ENCODE measurements around the gene ATXN7L1. TPM values are rescaled to one million over a fixed set of nuclear protein-coding genes. Genes with fewer than 3 reads are reported as not detected.

The ATXN7L1 gene
- polyA plus RNA-seq, 3 donors, result 10.3 to 12.9 (median 11.4) TPM

GRCh38 chr7:105674200-105674920 is 202.0 kb downstream of the ATXN7L1 start:
- no peak for DNase-seq (ENCODE audit: extremely low read depth in 1 of 11, low read depth in 9 of 11, low spot score in 4 of 11)

- no peak for DNase-seq (ENCODE audit: extremely low read depth in 1 of 11, low read depth in 9 of 11, low spot score in 4 of 11)
Observed at GRCh38 chr7:105673367-105674084, 202.9 kb downstream of the ATXN7L1 start.

GRCh38 chr7:105672801-105673200 is 203.6 kb downstream of the ATXN7L1 start:
- DNase-seq (ENCODE audit: extremely low read depth in 1 of 11, low read depth in 9 of 11, low spot score in 4 of 11), result no peak

- no peak for DNase-seq (ENCODE audit: extremely low read depth in 1 of 11, low read depth in 9 of 11, low spot score in 4 of 11)
Observed at GRCh38 chr7:105666324-105666723, 210.1 kb downstream of the ATXN7L1 start.

DNA sequence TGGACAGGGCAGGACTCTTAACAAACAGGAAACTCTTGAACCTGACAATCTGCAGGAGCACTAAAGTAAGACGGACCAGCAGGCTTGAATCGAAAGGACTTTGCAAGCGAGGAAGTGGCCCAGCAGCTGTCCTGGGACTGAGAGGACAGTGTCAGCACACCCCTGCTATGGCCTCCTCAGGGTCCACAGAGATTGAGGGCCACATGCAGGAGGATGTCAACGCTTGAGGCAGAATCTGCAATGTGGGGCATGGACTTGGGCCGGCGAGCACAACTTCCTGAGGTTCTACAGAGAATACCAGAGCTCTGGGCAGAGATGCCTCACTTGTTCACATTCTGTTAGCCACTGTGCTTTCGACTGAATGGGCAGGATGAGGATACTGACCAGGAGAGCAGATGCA is 210.7 kb downstream of the ATXN7L1 start:
- no peak for DNase-seq (ENCODE audit: extremely low read depth in 1 of 11, low read depth in 9 of 11, low spot score in 4 of 11)

- no peak for DNase-seq (ENCODE audit: extremely low read depth in 1 of 11, low read depth in 9 of 11, low spot score in 4 of 11)
Observed at GRCh38 chr7:105664816-105665525, 211.4 kb downstream of the ATXN7L1 start.

GRCh38 chr7:105662998-105663397 is 213.4 kb downstream of the ATXN7L1 start:
- DNase-seq (ENCODE audit: extremely low read depth in 1 of 11, low read depth in 9 of 11, low spot score in 4 of 11), result no peak

DNA sequence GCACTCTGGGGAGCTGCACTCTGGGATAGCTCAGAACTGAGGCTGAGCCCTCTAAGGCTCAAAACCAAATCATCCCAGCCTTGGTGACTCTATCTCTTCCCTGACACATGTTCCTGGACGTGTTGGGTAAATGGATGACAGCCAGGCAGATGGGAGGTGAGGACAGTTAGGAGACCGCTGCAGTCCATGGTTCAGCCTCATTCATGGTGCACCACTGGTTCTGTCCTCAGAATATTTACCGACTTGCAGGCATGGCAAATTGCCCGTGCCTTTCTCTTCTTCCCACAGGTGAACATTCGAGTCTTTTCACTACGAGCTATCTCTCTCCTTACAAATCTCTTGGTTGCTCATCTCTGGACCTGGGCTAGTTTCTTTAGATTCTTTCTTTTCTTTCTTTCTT is 214.8 kb downstream of the ATXN7L1 start:
- DNase-seq (ENCODE audit: extremely low read depth in 1 of 11, low read depth in 9 of 11, low spot score in 4 of 11), result no peak

DNA sequence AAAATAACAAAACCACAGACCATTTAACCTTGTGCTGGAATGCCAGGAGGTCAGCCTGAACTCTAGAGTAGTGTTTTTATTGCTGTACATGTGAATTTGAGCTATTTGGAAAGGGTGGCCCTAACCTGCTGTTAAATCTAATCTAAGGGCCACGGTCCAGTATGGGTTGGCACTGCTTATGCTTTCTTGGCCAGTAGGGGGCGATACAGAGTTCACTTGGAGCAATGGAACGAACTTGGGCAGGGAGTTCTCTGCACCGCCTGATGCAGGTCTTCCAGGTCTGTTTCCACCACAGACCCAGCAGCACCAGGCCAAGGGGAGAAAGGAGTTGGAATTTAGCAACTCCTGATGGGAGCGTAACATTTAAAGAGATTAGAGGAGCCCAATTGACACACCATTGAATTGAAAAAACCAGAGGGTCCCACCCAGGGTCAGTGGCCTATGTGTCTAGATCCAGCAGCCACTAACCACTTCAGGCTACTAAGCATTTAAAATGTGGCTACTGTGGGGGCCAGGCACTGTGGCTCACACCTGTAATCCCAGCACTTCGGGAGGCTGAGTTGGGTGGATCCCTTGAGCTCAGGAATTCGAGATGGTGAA is 219.4 kb downstream of the ATXN7L1 start:
- DNase-seq (ENCODE audit: extremely low read depth in 1 of 11, low read depth in 9 of 11, low spot score in 4 of 11), result no peak

GRCh38 chr7:105655500-105656380 is 220.7 kb downstream of the ATXN7L1 start:
- DNase-seq (ENCODE audit: extremely low read depth in 1 of 11, low read depth in 9 of 11, low spot score in 4 of 11), result peak in 1 of 11 donors; percentile 39

DNA sequence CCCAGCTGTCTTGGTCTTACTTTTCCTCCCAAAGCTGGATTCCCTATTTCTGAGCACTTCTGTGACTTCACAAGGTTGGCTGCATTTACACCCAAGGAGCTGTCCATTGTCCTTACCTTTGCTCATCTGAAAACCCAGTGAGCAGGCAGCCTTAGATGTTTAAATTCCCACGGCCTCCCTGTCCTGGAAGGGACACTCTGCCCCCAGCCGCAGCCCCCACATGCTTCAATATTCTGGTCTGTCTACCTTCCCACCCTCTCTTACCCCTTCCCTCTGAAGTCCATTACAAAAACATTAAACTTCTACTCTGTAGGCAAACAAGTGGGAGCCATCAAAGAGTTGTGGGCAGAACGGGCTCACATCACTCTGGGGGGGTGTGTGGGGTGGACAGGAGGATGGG is 221.3 kb downstream of the ATXN7L1 start:
- DNase-seq (ENCODE audit: extremely low read depth in 1 of 11, low read depth in 9 of 11, low spot score in 4 of 11), result peak in 6 of 11 donors; percentile 59 to 83 (median 68)

DNA sequence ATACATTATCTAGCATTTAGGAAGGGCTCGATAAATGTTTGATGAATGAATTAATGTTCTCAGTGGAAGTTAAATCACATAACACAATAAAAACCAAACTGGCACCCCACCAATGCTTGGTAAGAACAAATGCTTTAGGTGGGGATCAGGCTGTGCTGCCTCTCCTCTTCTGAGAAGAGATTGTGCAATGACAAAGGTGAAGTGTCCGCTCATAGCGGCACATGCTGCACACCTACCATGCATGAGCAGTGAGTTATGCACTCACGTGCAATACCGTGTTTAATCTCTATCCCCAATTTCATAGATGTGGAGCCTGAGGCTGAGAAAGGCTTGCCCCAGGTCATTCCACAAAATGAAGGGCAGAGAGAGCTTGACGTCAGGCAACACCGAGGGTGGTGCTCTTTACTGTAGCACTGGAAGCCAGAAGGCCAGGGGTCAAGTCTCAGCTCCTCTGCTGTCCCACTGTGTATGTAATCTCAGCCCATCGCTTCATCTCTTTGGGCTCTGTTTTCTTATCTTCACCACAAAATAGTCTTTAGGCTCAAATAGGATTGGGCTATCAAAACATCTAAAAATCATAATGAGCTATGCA is 222.2 kb downstream of the ATXN7L1 start:
- no peak for DNase-seq (ENCODE audit: extremely low read depth in 1 of 11, low read depth in 9 of 11, low spot score in 4 of 11)

DNA sequence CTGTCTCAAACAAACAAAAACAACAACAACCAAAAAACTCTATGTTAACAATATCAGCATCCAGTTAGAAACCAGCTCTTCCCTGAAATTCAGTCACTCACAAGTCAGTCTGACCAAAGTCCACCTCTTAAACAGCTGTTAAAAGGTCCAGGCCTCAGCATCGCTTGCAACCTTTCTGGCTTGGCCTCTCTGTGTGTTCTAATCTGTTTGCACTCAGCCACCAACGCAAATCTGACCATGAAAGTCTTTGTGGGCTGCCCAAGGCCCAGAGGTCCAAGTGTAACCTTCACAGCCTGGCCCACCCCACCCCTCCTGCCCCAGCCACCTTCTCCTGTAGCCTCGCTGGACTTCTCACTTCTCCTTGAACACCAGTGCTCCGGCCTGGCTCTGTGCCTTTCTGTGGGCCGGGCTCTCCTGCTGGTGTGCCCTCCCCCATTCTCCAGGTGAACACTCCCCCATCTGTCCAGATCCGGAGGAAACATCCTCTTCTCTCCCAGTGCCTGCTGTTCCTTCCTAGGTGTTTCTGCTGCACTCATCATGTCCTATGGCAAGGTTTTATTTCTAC is 222.9 kb downstream of the ATXN7L1 start:
- DNase-seq (ENCODE audit: extremely low read depth in 1 of 11, low read depth in 9 of 11, low spot score in 4 of 11), result no peak

DNA sequence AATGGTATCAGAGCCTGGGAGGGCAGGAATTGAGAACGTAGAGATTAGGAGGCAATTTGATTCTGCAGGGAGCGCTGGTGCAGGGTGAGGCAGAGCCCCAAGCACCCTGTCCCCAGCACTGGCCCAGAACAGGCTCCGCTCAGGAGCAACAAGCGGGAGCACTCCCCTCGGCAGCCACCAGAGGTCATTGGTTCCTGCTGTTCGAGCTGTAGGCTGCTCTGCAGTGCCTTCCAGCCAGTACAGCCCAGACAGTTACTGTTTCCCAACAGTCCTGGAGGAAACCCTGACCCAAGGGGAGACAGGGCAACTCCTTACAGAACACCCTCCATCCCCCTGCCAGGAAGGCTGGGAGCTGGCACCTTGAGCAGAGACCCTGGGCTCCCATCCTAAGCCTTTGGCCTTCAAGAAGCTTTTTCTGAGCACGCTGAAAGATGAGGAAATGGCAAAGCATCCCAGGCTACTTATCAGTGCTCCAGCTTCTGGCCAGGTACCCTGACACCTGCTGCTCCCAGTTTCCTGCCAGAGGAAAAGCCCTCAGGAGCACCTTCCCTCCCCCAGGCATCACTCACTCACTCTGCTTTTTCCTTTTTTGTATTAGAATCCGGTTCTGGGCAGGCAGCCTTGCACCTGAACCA is 223.9 kb downstream of the ATXN7L1 start:
- DNase-seq (ENCODE audit: extremely low read depth in 1 of 11, low read depth in 9 of 11, low spot score in 4 of 11), result peak in 5 of 11 donors; percentile 41 to 60 (median 46)

DNA sequence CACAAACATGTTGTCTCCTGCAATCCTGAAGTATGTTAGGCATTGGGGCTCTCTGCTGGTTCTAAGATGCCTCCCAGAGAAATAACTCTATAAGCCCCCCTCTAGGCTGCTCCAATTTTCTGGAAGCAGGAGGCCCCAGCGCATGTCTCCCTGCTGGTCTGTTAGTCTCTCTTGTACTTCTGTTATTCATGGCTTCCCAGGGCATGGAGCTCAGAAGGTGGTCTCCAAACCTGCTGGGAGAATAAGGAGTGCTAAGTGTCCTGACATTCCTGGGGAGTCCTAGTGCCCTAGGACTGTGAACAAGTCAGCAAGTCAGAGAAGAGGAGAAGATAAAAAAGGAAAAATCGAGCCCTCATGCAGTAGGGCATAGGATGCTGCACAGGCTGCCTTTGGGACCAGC is 224.6 kb downstream of the ATXN7L1 start:
- DNase-seq (ENCODE audit: extremely low read depth in 1 of 11, low read depth in 9 of 11, low spot score in 4 of 11), result no peak

DNA sequence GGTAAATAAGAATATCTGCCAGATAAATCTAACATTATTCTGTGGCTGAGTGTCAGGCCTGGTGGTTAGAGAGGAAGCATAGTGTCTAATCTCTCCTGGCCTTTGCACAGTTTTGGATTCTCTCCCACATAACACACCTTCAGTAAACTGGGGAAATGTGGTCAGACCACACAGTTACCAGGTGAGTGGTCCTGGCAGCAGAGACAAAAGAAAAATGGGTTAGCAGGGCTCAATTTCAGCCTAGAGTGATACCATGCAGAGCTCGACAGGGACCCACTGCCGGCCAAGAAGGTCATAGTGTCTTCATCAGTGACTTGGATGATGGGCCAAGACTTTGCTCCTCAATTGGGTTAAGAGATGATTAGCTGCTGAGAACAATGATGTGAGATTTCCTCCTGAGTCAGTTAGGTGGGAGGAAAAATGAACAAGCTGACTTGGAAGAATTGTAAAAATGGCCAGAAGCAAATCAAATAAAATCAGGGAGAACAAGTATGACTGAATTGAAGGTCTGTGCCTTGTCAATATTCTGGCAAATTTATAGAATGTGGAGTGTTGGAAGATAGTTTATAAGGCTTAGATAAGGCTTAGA is 225.9 kb downstream of the ATXN7L1 start:
- DNase-seq (ENCODE audit: extremely low read depth in 1 of 11, low read depth in 9 of 11, low spot score in 4 of 11), result no peak

DNA sequence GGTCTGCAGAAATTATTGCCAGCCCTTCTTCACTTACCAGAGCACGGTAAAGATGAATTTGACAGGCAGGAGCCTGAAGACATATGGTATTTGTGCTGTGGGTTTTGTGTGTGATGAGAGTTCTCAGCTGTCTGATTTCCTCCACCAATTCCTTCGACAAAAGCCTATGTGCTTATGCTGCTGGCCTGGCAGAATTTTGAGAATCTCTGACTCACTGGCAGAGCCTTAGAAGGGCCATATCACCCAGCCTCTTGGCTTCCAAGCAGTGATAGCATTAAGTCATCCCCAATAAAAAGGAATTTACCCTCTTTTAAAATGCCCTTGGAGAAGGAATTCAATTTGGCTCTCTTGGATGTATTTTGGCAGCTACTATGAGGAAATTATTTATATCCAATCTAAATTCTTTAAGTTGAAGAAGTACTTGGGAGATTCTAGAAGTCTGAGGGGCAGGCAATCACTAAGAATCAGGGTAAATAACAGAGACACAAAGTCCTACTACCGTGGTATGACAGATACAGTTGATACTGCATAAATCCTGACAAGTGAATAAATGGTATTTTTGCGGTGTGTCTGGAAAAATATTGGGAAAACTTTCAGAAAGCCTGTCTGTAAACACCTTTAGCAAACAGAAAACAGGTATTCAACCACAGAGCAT is 226.5 kb downstream of the ATXN7L1 start:
- DNase-seq (ENCODE audit: extremely low read depth in 1 of 11, low read depth in 9 of 11, low spot score in 4 of 11), result no peak

Measured in renal cortex interstitium (tissue), 11 donors.